Neuronal stem cell (in vitro differentiated cells): ENCODE measurements around the gene GP2.

Experiments
- DNase-seq: peaks from one replicate; pipeline ENCODE4 v3.0.0-alpha.2; 2013; ENCODE audit warnings: low spot score
- H2AFZ ChIP-seq: one replicate; pipeline ENCODE4 v1.6.1; 2013; ENCODE audit warnings: mild to moderate bottlenecking, low read length, inconsistent platforms
- H2AK5ac ChIP-seq: 2 replicates; pipeline ENCODE4 v1.6.1; 2013; ENCODE audit warnings: low read depth, mild to moderate bottlenecking, inconsistent platforms, low read length, moderate library complexity, mixed read lengths
- H2BK120ac ChIP-seq: 2 replicates; pipeline ENCODE4 v1.6.1; 2013; ENCODE audit warnings: low read depth, mild to moderate bottlenecking, inconsistent platforms, low read length, moderate library complexity, mixed read lengths
- H2BK12ac ChIP-seq: one replicate; pipeline ENCODE4 v1.6.1; 2013; ENCODE audit warnings: low read length, inconsistent platforms
- H2BK15ac ChIP-seq: 2 replicates; pipeline ENCODE4 v1.6.1; 2013; ENCODE audit warnings: mild to moderate bottlenecking, low read length, inconsistent platforms, mixed read lengths
- H2BK5ac ChIP-seq: one replicate; pipeline ENCODE4 v1.6.1; 2013; ENCODE audit warnings: inconsistent platforms, mild to moderate bottlenecking, low read length, moderate library complexity
- H3K14ac ChIP-seq: one replicate; pipeline ENCODE4 v1.6.1; 2013; ENCODE audit warnings: low read length, inconsistent platforms
- H3K18ac ChIP-seq: 2 replicates; pipeline ENCODE4 v1.6.1; 2013; ENCODE audit warnings: low read length, inconsistent platforms
- H3K23ac ChIP-seq: 2 replicates; pipeline ENCODE4 v1.6.1; 2013; ENCODE audit warnings: low read depth, mild to moderate bottlenecking, mixed read lengths, low read length, inconsistent platforms; ENCODE audit not compliant: poor library complexity
- H3K27ac ChIP-seq: replicated peaks from 3 replicates; pipeline ENCODE4 v1.5.1; 2013; ENCODE audit warnings: low read length, inconsistent platforms
- H3K27me3 ChIP-seq, 3 experiments: 2 replicates each; pipeline ENCODE4 v1.6.1; 2013; ENCODE audit warnings: low read length in 3 of 3, mild to moderate bottlenecking in 2 of 3, inconsistent platforms in 1 of 3, low read depth in 1 of 3, mixed read lengths in 1 of 3, moderate library complexity in 1 of 3; ENCODE audit not compliant: control insufficient read depth in 3 of 3, insufficient read depth in 3 of 3
- H3K36me3 ChIP-seq, 2 donors: replicated peaks in 1 of 2; 2 replicates each; pipeline ENCODE4 v1.6.1; 2013; ENCODE audit warnings: low read length in 2 of 2; ENCODE audit not compliant: control insufficient read depth in 2 of 2, insufficient read depth in 2 of 2
- H3K4ac ChIP-seq: 2 replicates; pipeline ENCODE4 v1.6.1; 2013; ENCODE audit warnings: inconsistent platforms, mild to moderate bottlenecking, low read length, moderate library complexity
- H3K4me1 ChIP-seq, 2 donors: 1 replicate in 1 of 2; 2 replicates in 1 of 2; pipeline ENCODE4 v1.6.1; 2013; ENCODE audit warnings: low read length in 2 of 2, low read depth in 1 of 2; ENCODE audit not compliant: control insufficient read depth in 2 of 2, insufficient read depth in 1 of 2
- H3K4me2 ChIP-seq: one replicate; pipeline ENCODE4 v1.6.1; 2013; ENCODE audit warnings: mild to moderate bottlenecking, low read length, inconsistent platforms; ENCODE audit not compliant: insufficient read depth, poor library complexity, severe bottlenecking
- H3K4me3 ChIP-seq, 2 donors: 2 replicates each; pipeline ENCODE4 v1.5.1; 2013; ENCODE audit warnings: low read length in 2 of 2, mild to moderate bottlenecking in 2 of 2, inconsistent platforms in 1 of 2, moderate library complexity in 1 of 2
- H3K79me1 ChIP-seq: one replicate; pipeline ENCODE4 v1.6.1; 2013; ENCODE audit warnings: low read depth, mild to moderate bottlenecking, inconsistent platforms, low read length, moderate library complexity
- H3K9ac ChIP-seq: one replicate; pipeline ENCODE4 v1.6.1; 2013; ENCODE audit warnings: mild to moderate bottlenecking, low read depth, low read length, inconsistent platforms; ENCODE audit not compliant: poor library complexity
- H3K9me3 ChIP-seq, 2 donors: replicated peaks in 1 of 2; 2 replicates each; pipeline versions ENCODE3 to v1.6.1; 2013; ENCODE audit warnings: low read length in 2 of 2, mild to moderate bottlenecking in 2 of 2, inconsistent platforms in 1 of 2, low read depth in 1 of 2, mixed read lengths in 1 of 2, moderate library complexity in 1 of 2; ENCODE audit not compliant: control insufficient read depth in 2 of 2, insufficient read depth in 1 of 2
- H4K8ac ChIP-seq: one replicate; pipeline ENCODE4 v1.6.1; 2013; ENCODE audit warnings: low read depth, mild to moderate bottlenecking, inconsistent platforms, low read length, moderate library complexity
- H4K91ac ChIP-seq: one replicate; pipeline ENCODE4 v1.6.1; 2013; ENCODE audit warnings: low read length, low read depth, mild to moderate bottlenecking, inconsistent platforms; ENCODE audit not compliant: poor library complexity
- WGBS, 2 donors: extraction: QIAGEN DNeasy Blood & Tissue Kit; methylation state at CpG; one replicate each; pipeline ENCODE4 v1.1.7; 2013; ENCODE audit warnings: missing lambda C conversion rate in 2 of 2, mixed read lengths in 1 of 2; ENCODE audit not compliant: insufficient read length in 2 of 2, insufficient replicate concordance in 1 of 2; ENCODE audit errors: extremely low coverage in 2 of 2; 5-methylcytosine and 5-hydroxymethylcytosine counted together

Gene GP2

DNA sequence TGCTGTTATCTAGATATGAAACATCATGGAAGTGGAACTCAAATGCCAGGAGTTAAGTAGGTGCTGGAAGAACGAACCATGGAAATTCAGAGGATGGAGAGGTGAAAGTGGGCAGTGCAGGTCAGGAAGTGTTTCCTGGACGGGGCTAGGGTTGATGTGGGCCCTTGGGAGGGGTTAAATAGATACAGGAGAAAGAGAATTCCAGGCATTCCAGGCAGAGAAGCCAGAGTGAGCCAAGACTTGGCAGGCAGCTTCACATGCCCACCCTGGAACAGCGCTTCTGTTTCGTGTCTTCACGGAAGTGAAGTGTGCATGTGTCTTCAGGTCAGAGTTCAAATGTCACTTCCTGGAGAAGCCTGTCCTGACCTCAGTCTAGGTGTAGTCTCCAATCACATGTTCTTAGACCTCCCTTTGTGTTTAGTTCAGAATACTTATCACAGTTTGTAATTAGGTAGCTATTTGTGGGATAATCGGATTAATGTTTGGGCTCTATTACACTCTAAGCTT, 41.3 kb downstream of the GP2 start:
- H3K18ac ChIP-seq = no peak overlapping the region
- peaks cover 0 to 4% of the 10 kb centered on the region in 2 donors for H3K4me1 ChIP-seq
- no peak overlapping the region for H2BK5ac ChIP-seq
- H2AFZ ChIP-seq = no peak overlapping the region
- no CpG with 5 or more reads among the region's 6 CpGs for WGBS, 2 donors
- no peaks in the 10 kb centered on the region for H3K9me3 ChIP-seq
- no peak overlapping the region for H4K8ac ChIP-seq
- H3K4ac ChIP-seq = no peak overlapping the region
- no peak overlapping the region for H4K91ac ChIP-seq
- H3K9ac ChIP-seq = no peak overlapping the region
- no peaks in the 10 kb centered on the region for H3K36me3 ChIP-seq
- H3K79me1 ChIP-seq = no peaks in the 10 kb centered on the region
- no peak overlapping the region for H2BK12ac ChIP-seq
- no peak overlapping the region for H3K27ac ChIP-seq
- no peaks in the 10 kb centered on the region for H3K27me3 ChIP-seq
- H3K23ac ChIP-seq = no peak overlapping the region
- H3K4me2 ChIP-seq = no peak overlapping the region
- H3K14ac ChIP-seq = no peak overlapping the region
- no peak overlapping the region for H2AK5ac ChIP-seq
- no peak overlapping the region for H2BK120ac ChIP-seq
- H2BK15ac ChIP-seq = no peak overlapping the region
- peak; percentile 6 for DNase-seq
- no peak overlapping the region for H3K4me3 ChIP-seq

DNA sequence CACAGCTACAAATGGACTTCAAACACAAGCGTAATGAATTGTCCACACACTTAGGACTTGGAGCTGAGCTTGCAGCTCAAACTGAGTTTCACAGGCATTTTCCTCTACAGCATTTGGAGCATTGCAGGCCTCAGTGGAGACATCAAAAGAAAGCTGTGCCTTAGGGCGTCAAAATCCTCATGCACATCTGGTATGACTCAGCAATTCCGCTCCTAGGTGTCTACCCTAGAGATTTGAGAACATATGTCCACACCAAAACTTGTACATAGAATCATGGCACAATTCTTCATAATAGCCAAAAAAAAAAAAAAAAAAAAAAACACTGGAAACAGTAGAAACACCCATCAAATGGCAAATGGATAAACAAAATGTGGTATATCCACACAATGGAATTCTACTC, 47.1 kb downstream of the GP2 start:
- Histone ChIP-seq H4K8ac (no peak overlapping the region), H3K23ac (no peak overlapping the region), H3K27ac (no peak overlapping the region), H2BK120ac (no peak overlapping the region), H2AK5ac (no peak overlapping the region), H3K14ac (no peak overlapping the region), H2BK5ac (no peak overlapping the region), H3K4me2 (no peak overlapping the region), H3K9me3 (peaks cover 0 to 2% of the 10 kb centered on the region in 2 donors), H2AFZ (no peak overlapping the region), H3K79me1 (no peaks in the 10 kb centered on the region), H4K91ac (no peak overlapping the region), H2BK15ac (no peak overlapping the region), H3K36me3 (no peaks in the 10 kb centered on the region), H3K27me3 (no peaks in the 10 kb centered on the region), H3K18ac (no peak overlapping the region), H3K4me3 (no peak overlapping the region), H2BK12ac (no peak overlapping the region), H3K9ac (no peak overlapping the region), H3K4me1 (no peaks in the 10 kb centered on the region), H3K4ac (no peak overlapping the region)
- DNase-seq = no peak
- WGBS, 2 donors = no CpG with 5 or more reads among the region's 3 CpGs

DNA sequence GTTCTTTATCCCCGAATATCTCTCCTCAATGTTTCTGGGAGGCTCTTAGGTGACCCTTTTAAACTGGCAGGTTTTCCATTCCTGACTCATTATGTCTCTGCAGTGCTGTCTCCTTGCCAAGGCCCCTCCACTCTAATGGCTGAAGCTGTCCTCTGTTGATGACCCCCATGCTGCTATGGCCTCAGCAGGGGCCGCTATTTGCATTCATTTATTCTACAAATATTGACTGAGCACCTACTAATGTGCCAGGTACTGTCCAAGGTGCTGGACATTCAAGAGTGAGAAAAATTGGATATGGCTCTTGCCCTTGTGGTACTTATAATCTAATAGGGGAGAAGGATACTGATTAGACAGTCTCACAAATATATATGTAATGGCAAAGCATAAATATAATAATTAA, 55.4 kb downstream of the GP2 start:
- no peak overlapping the region for H2BK120ac ChIP-seq
- H3K23ac ChIP-seq = no peak overlapping the region
- no peak overlapping the region for H3K14ac ChIP-seq
- H3K9me3 ChIP-seq = no peaks in the 10 kb centered on the region
- H3K27me3 ChIP-seq = peaks cover 0 to under 1% (median 0%) of the 10 kb centered on the region in 3 experiments
- no peak overlapping the region for H2AK5ac ChIP-seq
- no peak overlapping the region for H4K91ac ChIP-seq
- H3K18ac ChIP-seq = no peak overlapping the region
- no peak for DNase-seq
- H3K9ac ChIP-seq = no peak overlapping the region
- no peak overlapping the region for H2BK15ac ChIP-seq
- H3K4ac ChIP-seq = no peak overlapping the region
- no peak overlapping the region for H2AFZ ChIP-seq
- no peak overlapping the region for H3K27ac ChIP-seq
- H2BK12ac ChIP-seq = no peak overlapping the region
- H2BK5ac ChIP-seq = no peak overlapping the region
- no peak overlapping the region for H3K4me3 ChIP-seq
- no peaks in the 10 kb centered on the region for H3K4me1 ChIP-seq
- H3K79me1 ChIP-seq = no peaks in the 10 kb centered on the region
- H4K8ac ChIP-seq = no peak overlapping the region
- H3K36me3 ChIP-seq = no peaks in the 10 kb centered on the region
- WGBS, 2 donors = no CpG with 5 or more reads among the region's 2 CpGs
- no peak overlapping the region for H3K4me2 ChIP-seq

DNA sequence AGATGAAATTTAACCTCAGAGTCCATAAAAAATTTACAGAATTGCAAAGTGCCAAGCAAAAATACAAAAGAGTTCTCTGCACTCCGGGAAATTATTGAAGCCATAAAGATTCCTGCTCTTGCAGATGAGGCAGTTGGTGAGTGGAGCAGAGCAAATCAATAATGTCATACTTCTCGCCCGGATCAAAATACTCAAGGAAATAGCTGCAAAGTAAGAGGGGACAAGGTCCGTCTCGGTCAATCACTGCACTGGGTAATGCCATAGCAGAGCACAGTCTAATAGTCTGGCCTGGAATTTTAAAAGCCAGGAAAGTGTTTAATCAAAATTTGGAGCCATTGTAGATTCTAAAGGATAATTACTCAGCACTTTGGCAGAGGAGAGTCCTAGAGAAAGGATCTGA, 58.9 kb downstream of the GP2 start:
- no peaks in the 10 kb centered on the region for H3K36me3 ChIP-seq
- H3K9me3 ChIP-seq = no peaks in the 10 kb centered on the region
- H3K4ac ChIP-seq = no peak overlapping the region
- no peaks in the 10 kb centered on the region for H3K79me1 ChIP-seq
- H2BK15ac ChIP-seq = no peak overlapping the region
- H3K4me3 ChIP-seq = no peak overlapping the region
- H3K4me1 ChIP-seq = no peaks in the 10 kb centered on the region
- H3K4me2 ChIP-seq = no peak overlapping the region
- no peak overlapping the region for H3K14ac ChIP-seq
- H3K27me3 ChIP-seq = peaks cover 0 to 6% (median 0%) of the 10 kb centered on the region in 3 experiments
- no peak overlapping the region for H2BK12ac ChIP-seq
- no peak overlapping the region for H3K18ac ChIP-seq
- no peak overlapping the region for H3K27ac ChIP-seq
- H3K23ac ChIP-seq = no peak overlapping the region
- H2BK5ac ChIP-seq = no peak overlapping the region
- H3K9ac ChIP-seq = no peak overlapping the region
- H2AK5ac ChIP-seq = no peak overlapping the region
- no peak for DNase-seq
- no peak overlapping the region for H4K91ac ChIP-seq
- H2BK120ac ChIP-seq = no peak overlapping the region
- H2AFZ ChIP-seq = no peak overlapping the region
- H4K8ac ChIP-seq = no peak overlapping the region
- no CpG with 5 or more reads among the region's 5 CpGs for WGBS, 2 donors
